C1 segment of cervical spinal cord (tissue), 14 donors: ENCODE measurements around the gene XXYLT1.

ENCODE experiments used
- DNase-seq, 14 donors: peaks; one replicate each; lab custom pipeline; 2025; lab: John Stamatoyannopoulos, UW

The XXYLT1 gene

GRCh38 chr3:195154111-195154791 is 116.7 kb downstream of the XXYLT1 start:
- DNase-seq = no peak

- no peak for DNase-seq
These were observed 117.3 kb downstream of the XXYLT1 start for GRCh38 chr3:195153653-195154052.

- peak in 1 of 14 donors; percentile 5 for DNase-seq
These were observed 117.8 kb downstream of the XXYLT1 start for GRCh38 chr3:195153130-195153529.

- no peak for DNase-seq
These were observed 119.0 kb downstream of the XXYLT1 start for GRCh38 chr3:195151866-195152541.

GRCh38 chr3:195151402-195151801 is 119.6 kb downstream of the XXYLT1 start:
- DNase-seq = no peak

GRCh38 chr3:195150181-195151118 is 120.5 kb downstream of the XXYLT1 start:
- DNase-seq = peak in 4 of 14 donors; percentile 9 to 42 (median 14)

- no peak for DNase-seq
These were observed 121.5 kb downstream of the XXYLT1 start for GRCh38 chr3:195149292-195150030.

GRCh38 chr3:195148549-195148948 is 122.4 kb downstream of the XXYLT1 start:
- no peak for DNase-seq

- no peak for DNase-seq
These were observed 123.3 kb downstream of the XXYLT1 start for GRCh38 chr3:195147649-195148080.

GRCh38 chr3:195146131-195146530 is 124.8 kb downstream of the XXYLT1 start:
- no peak for DNase-seq

- DNase-seq = no peak
These were observed 125.4 kb downstream of the XXYLT1 start for GRCh38 chr3:195145579-195145978.

- no peak for DNase-seq
These were observed 127.7 kb downstream of the XXYLT1 start for GRCh38 chr3:195143221-195143620.

- DNase-seq = no peak
These were observed 128.4 kb downstream of the XXYLT1 start for GRCh38 chr3:195142519-195142918.

GRCh38 chr3:195140816-195141793 is 129.9 kb downstream of the XXYLT1 start:
- DNase-seq = no peak

GRCh38 chr3:195140410-195140809 is 130.5 kb downstream of the XXYLT1 start:
- DNase-seq = no peak

GRCh38 chr3:195139876-195140240 is 131.1 kb downstream of the XXYLT1 start:
- DNase-seq = no peak

- no peak for DNase-seq
These were observed 131.7 kb downstream of the XXYLT1 start for GRCh38 chr3:195139091-195139875.

GRCh38 chr3:195137638-195138588 is 133.0 kb downstream of the XXYLT1 start:
- no peak for DNase-seq
